PFSK-1 (cell line): Measurements from ENCODE around the gene RANBP3.

Source experiments
- FOXP2 ChIP-seq: optimal IDR thresholded peaks from 2 replicates; pipeline ENCODE3; 2011; ENCODE audit warnings: borderline replicate concordance, control low read depth, inconsistent platforms; ENCODE audit not compliant: insufficient read depth; ENCODE audit errors: extremely low read length, extremely low read depth
- POLR2AphosphoS5 ChIP-seq: IDR thresholded peaks from 2 replicates; pipeline ENCODE4 v1.6.1; 2012; ENCODE audit warnings: low read depth, mild to moderate bottlenecking, control low read depth, low read length, moderate library complexity
- REST ChIP-seq, 2 experiments: IDR thresholded peaks; 2 replicates each; pipeline versions ENCODE4 v1.6.1 to v1.8.0; 2011 to 2012; ENCODE audit warnings: low read depth in 2 of 2, low read length in 2 of 2, control low read depth in 1 of 2, inconsistent platforms in 1 of 2, mild to moderate bottlenecking in 1 of 2, moderate library complexity in 1 of 2; ENCODE audit not compliant: insufficient read depth in 1 of 2
- SIN3A ChIP-seq: IDR thresholded peaks from 2 replicates; pipeline ENCODE4 v1.6.1; 2012; ENCODE audit warnings: mild to moderate bottlenecking, low read length, moderate library complexity, borderline replicate concordance; ENCODE audit not compliant: insufficient read depth
- TAF1 ChIP-seq: IDR thresholded peaks from 2 replicates; pipeline ENCODE4 v1.6.1; 2012; ENCODE audit warnings: low read length, control low read depth, borderline replicate concordance; ENCODE audit not compliant: insufficient read depth

RANBP3 gene

GRCh38 chr19:5877427-5877826 lies 100.5 kb downstream of the RANBP3 start:
- TF ChIP-seq REST (IDR thresholded peaks at IDR 0.05; ENCODE audit: insufficient read depth in 1 of 2, low read depth in 2 of 2, low read length in 2 of 2) = no peak
- no peak for TF ChIP-seq SIN3A
- no peak for TF ChIP-seq POLR2AphosphoS5
- TF ChIP-seq TAF1 = no peak
- TF ChIP-seq FOXP2 = no peak

- TF ChIP-seq TAF1 (no peak), SIN3A (no peak), POLR2AphosphoS5 (no peak), REST (IDR thresholded peaks at IDR 0.05; ENCODE audit: insufficient read depth in 1 of 2, low read depth in 2 of 2, low read length in 2 of 2) (no peak), FOXP2 (no peak)
These were observed 104.2 kb downstream of the RANBP3 start for GRCh38 chr19:5873617-5874199.

GRCh38 chr19:5870986-5871394 lies 107.0 kb downstream of the RANBP3 start:
- no peak for TF ChIP-seq FOXP2

GRCh38 chr19:5867201-5868136 lies 110.5 kb downstream of the RANBP3 start:
- TF ChIP-seq REST (IDR thresholded peaks at IDR 0.05; ENCODE audit: insufficient read depth in 1 of 2, low read depth in 2 of 2, low read length in 2 of 2) (no peak), SIN3A (no peak), FOXP2 (no peak), TAF1 (no peak), POLR2AphosphoS5 (no peak)
